ENCODE measurements around the gene KRT17.

KRT17 gene

GRCh38 chr17:41638941-41639340, 14.6 kb upstream of the KRT17 start:
- Histone ChIP-seq H3K4me1 (ENCODE audit: insufficient read depth, low read length) (no peaks in the 10 kb centered on the region), H3K27ac (ENCODE audit: low read length) (no peak overlapping the region), H3K36me3 (ENCODE audit: insufficient read depth, low read depth, low read length) (no peaks in the 10 kb centered on the region), H3K9me3 (ENCODE audit: insufficient read depth, low read depth, low read length) (no peaks in the 10 kb centered on the region), H3K4me3 (ENCODE audit: low read length) (no peak overlapping the region), H3K27me3 (ENCODE audit: insufficient read depth, low read length) (no peaks in the 10 kb centered on the region), H3K9ac (ENCODE audit: low read depth, low read length) (no peak overlapping the region)

GRCh38 chr17:41638194-41638593, 13.8 kb upstream of the KRT17 start:
- no peaks in the 10 kb centered on the region for H3K27me3 ChIP-seq (ENCODE audit: insufficient read depth, low read length)
- no peaks in the 10 kb centered on the region for H3K4me1 ChIP-seq (ENCODE audit: insufficient read depth, low read length)

GRCh38 chr17:41636652-41637051, 12.3 kb upstream of the KRT17 start:
- H3K36me3 ChIP-seq (ENCODE audit: insufficient read depth, low read depth, low read length) = no peaks in the 10 kb centered on the region
- H3K9me3 ChIP-seq (ENCODE audit: insufficient read depth, low read depth, low read length) = no peaks in the 10 kb centered on the region
- H3K4me1 ChIP-seq (ENCODE audit: insufficient read depth, low read length) = no peaks in the 10 kb centered on the region
- no peak overlapping the region for H3K4me3 ChIP-seq (ENCODE audit: low read length)
- no peaks in the 10 kb centered on the region for H3K27me3 ChIP-seq (ENCODE audit: insufficient read depth, low read length)
- no peak overlapping the region for H3K9ac ChIP-seq (ENCODE audit: low read depth, low read length)
- no peak overlapping the region for H3K27ac ChIP-seq (ENCODE audit: low read length)

More at GRCh38 chr17:41638194-41638593, 13.8 kb upstream of the KRT17 start:
- H3K4me3 ChIP-seq (ENCODE audit: low read length) = no peak overlapping the region
- no peaks in the 10 kb centered on the region for H3K9me3 ChIP-seq (ENCODE audit: insufficient read depth, low read depth, low read length)
- H3K9ac ChIP-seq (ENCODE audit: low read depth, low read length) = no peak overlapping the region
- H3K36me3 ChIP-seq (ENCODE audit: insufficient read depth, low read depth, low read length) = no peaks in the 10 kb centered on the region
- no peak overlapping the region for H3K27ac ChIP-seq (ENCODE audit: low read length)

- Histone ChIP-seq H3K9me3 (ENCODE audit: insufficient read depth, low read depth, low read length) (no peaks in the 10 kb centered on the region), H3K4me1 (ENCODE audit: insufficient read depth, low read length) (no peaks in the 10 kb centered on the region), H3K4me3 (ENCODE audit: low read length) (no peak overlapping the region), H3K9ac (ENCODE audit: low read depth, low read length) (no peak overlapping the region), H3K27ac (ENCODE audit: low read length) (no peak overlapping the region), H3K36me3 (ENCODE audit: insufficient read depth, low read depth, low read length) (no peaks in the 10 kb centered on the region), H3K27me3 (ENCODE audit: insufficient read depth, low read length) (no peaks in the 10 kb centered on the region)
These were observed 11.0 kb upstream of the KRT17 start for GRCh38 chr17:41635121-41636097.

GRCh38 chr17:41634639-41635038, 10.3 kb upstream of the KRT17 start:
- Histone ChIP-seq H3K9ac (ENCODE audit: low read depth, low read length) (no peak overlapping the region), H3K36me3 (ENCODE audit: insufficient read depth, low read depth, low read length) (no peaks in the 10 kb centered on the region), H3K27ac (ENCODE audit: low read length) (no peak overlapping the region)

GRCh38 chr17:41633556-41634199, 9.3 kb upstream of the KRT17 start:
- Histone ChIP-seq H3K4me3 (ENCODE audit: low read length) (no peak overlapping the region), H3K36me3 (ENCODE audit: insufficient read depth, low read depth, low read length) (no peaks in the 10 kb centered on the region), H3K27ac (ENCODE audit: low read length) (no peak overlapping the region), H3K27me3 (ENCODE audit: insufficient read depth, low read length) (no peaks in the 10 kb centered on the region), H3K9me3 (ENCODE audit: insufficient read depth, low read depth, low read length) (no peaks in the 10 kb centered on the region), H3K4me1 (ENCODE audit: insufficient read depth, low read length) (0 out of 2 replicates have a peak, but pooled peaks cover under 1% of the 10 kb centered on the region), H3K9ac (ENCODE audit: low read depth, low read length) (no peak overlapping the region)

More at GRCh38 chr17:41634639-41635038, 10.3 kb upstream of the KRT17 start:
- Histone ChIP-seq H3K9me3 (ENCODE audit: insufficient read depth, low read depth, low read length) (no peaks in the 10 kb centered on the region), H3K27me3 (ENCODE audit: insufficient read depth, low read length) (no peaks in the 10 kb centered on the region), H3K4me1 (ENCODE audit: insufficient read depth, low read length) (no peaks in the 10 kb centered on the region), H3K4me3 (ENCODE audit: low read length) (no peak overlapping the region)

- Histone ChIP-seq H3K9me3 (ENCODE audit: insufficient read depth, low read depth, low read length) (no peaks in the 10 kb centered on the region), H3K27ac (ENCODE audit: low read length) (no peak overlapping the region), H3K4me3 (ENCODE audit: low read length) (no peak overlapping the region), H3K4me1 (ENCODE audit: insufficient read depth, low read length) (0 out of 2 replicates have a peak, but pooled peaks cover 3% of the 10 kb centered on the region), H3K9ac (ENCODE audit: low read depth, low read length) (no peak overlapping the region), H3K36me3 (ENCODE audit: insufficient read depth, low read depth, low read length) (no peaks in the 10 kb centered on the region), H3K27me3 (ENCODE audit: insufficient read depth, low read length) (no peaks in the 10 kb centered on the region)
These were observed 8.2 kb upstream of the KRT17 start for GRCh38 chr17:41632482-41633105.

- Histone ChIP-seq H3K9ac (ENCODE audit: low read depth, low read length) (no peak overlapping the region), H3K4me1 (ENCODE audit: insufficient read depth, low read length) (0 out of 2 replicates have a peak, but pooled peaks cover 3% of the 10 kb centered on the region), H3K27me3 (ENCODE audit: insufficient read depth, low read length) (no peaks in the 10 kb centered on the region), H3K27ac (ENCODE audit: low read length) (no peak overlapping the region), H3K4me3 (ENCODE audit: low read length) (no peak overlapping the region), H3K36me3 (ENCODE audit: insufficient read depth, low read depth, low read length) (no peaks in the 10 kb centered on the region), H3K9me3 (ENCODE audit: insufficient read depth, low read depth, low read length) (no peaks in the 10 kb centered on the region)
These were observed 7.5 kb upstream of the KRT17 start for GRCh38 chr17:41631898-41632285.

GRCh38 chr17:41631025-41631897, 6.9 kb upstream of the KRT17 start:
- no peak overlapping the region for H3K27ac ChIP-seq (ENCODE audit: low read length)
- H3K4me3 ChIP-seq (ENCODE audit: low read length) = no peak overlapping the region

GRCh38 chr17:41629826-41630670, 5.7 kb upstream of the KRT17 start:
- H3K9me3 ChIP-seq (ENCODE audit: insufficient read depth, low read depth, low read length) = no peaks in the 10 kb centered on the region
- no peaks in the 10 kb centered on the region for H3K36me3 ChIP-seq (ENCODE audit: insufficient read depth, low read depth, low read length)
- H3K4me3 ChIP-seq (ENCODE audit: low read length) = no peak overlapping the region

More at GRCh38 chr17:41631025-41631897, 6.9 kb upstream of the KRT17 start:
- H3K9ac ChIP-seq (ENCODE audit: low read depth, low read length) = no peak overlapping the region
- H3K9me3 ChIP-seq (ENCODE audit: insufficient read depth, low read depth, low read length) = no peaks in the 10 kb centered on the region
- H3K36me3 ChIP-seq (ENCODE audit: insufficient read depth, low read depth, low read length) = no peaks in the 10 kb centered on the region
- H3K4me1 ChIP-seq (ENCODE audit: insufficient read depth, low read length) = 0 out of 2 replicates have a peak, but pooled peaks cover 3% of the 10 kb centered on the region
- H3K27me3 ChIP-seq (ENCODE audit: insufficient read depth, low read length) = no peaks in the 10 kb centered on the region

More at GRCh38 chr17:41629826-41630670, 5.7 kb upstream of the KRT17 start:
- H3K9ac ChIP-seq (ENCODE audit: low read depth, low read length) = no peak overlapping the region
- no peaks in the 10 kb centered on the region for H3K27me3 ChIP-seq (ENCODE audit: insufficient read depth, low read length)
- 0 out of 2 replicates have a peak, but pooled peaks cover 3% of the 10 kb centered on the region for H3K4me1 ChIP-seq (ENCODE audit: insufficient read depth, low read length)
- H3K27ac ChIP-seq (ENCODE audit: low read length) = no peak overlapping the region
